Caki2 (cell line): ENCODE data around the gene RPL22. TPM values are rescaled to one million over a fixed set of nuclear protein-coding genes. Genes with fewer than 3 reads are reported as not detected.

Experiments
- DNase-seq: peaks from one replicate; pipeline ENCODE4 v3.0.0-alpha.2; 2015; ENCODE audit warnings: low read depth
- in situ Hi-C: cut with HindIII; loops from 2 replicates; pipeline ENCODE4 v1.10.0; 2016; ENCODE audit warnings: low sequenced_read_pairs, low pct_unique_long_range_greater_than_20kb, mixed read lengths
- total RNA-seq: library from RNA; depleted of rRNA; stranded (reverse); fragments of >200 nt; shearing (Covaris generic); gene quantifications from 2 replicates; pipeline ENCODE4 v1.2.3, GENCODE V29; 2014; ENCODE audit warnings: low replicate concordance

The RPL22 gene
- total RNA-seq, 1 experiment from 2014 or later = 215 TPM

DNA sequence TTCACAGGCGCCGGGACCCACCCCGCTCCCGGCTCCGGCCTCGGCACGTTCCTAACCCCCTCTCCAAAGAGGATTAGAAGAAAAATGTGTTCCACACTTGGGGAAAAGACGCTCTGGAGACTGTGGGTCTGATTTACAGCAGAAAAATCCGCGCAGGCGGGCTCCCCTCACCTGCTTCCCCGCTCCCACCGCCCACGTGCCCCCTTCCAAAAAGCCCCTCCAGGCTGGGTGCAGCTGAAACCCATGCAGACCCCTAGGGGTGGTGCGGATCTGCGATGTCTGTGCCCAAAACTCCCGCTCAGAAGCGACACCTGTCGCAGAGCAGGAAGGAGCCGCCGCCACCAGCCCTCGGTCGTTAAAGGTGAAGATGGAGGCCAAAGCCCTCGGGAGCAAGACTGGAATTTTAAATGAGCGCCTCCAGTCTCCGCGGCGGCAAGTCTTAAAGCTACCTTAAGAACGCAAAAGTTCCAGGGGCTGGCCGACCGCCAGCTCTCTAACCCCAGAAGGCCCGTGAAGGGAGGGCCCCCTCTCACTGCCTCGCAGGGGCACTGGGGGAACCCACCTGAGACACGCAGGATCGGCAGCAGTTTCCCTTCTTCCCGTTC, 18.6 kb downstream of the RPL22 start:
- in situ Hi-C loops = no loop called here
- no peak for DNase-seq

GRCh38 chr1:6180268-6180706, 19.1 kb downstream of the RPL22 start, which contains the start of gene CHD5:
Gene CHD5 (minus strand): TSS chr1:6180321. CDS start chr1:6180023, 298 bp downstream.
- DNase-seq = no peak
- in situ Hi-C loops = no loop called here

- DNase-seq = no peak
- in situ Hi-C loops = no loop called here
These were observed 19.7 kb downstream of the RPL22 start for GRCh38 chr1:6179564-6180175.

GRCh38 chr1:6178751-6179563, 20.4 kb downstream of the RPL22 start:
- in situ Hi-C loops = no loop called here
- DNase-seq = no peak

DNA sequence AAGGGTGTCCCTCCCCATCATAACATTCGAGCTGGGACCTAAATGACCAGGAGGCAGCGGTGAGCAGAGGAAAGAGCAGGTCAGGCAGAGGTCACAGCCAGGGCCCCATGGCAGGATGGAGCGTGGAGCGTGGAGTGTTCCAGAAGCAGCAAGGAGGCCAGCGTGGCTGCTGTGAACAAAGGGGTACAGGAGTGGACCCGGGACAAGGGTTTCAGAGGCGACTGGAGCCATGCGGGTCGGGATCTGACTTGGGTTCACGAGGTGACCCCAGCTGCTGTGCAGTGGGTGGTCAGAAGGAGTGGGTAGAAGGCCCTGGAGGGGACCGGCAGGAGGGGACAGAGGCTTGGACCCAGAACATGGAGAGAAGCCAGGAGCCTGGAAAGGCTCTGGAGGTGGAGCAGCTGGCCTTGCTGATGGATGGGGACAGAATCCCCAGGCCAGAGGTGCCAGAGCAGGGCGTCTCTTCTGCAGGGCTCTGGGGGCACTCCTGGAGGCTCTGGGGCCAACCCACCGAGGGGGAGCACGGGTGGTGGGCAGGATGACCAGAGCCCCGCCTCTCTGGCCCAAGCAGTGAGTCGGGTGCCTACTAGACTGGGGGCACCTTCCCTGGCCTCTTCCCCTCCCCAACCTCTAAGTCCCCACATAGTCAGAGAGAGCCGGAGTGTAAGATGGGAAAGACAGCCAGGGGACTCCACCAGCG, 21.6 kb downstream of the RPL22 start:
- in situ Hi-C loops = no loop called here
- no peak for DNase-seq

DNA sequence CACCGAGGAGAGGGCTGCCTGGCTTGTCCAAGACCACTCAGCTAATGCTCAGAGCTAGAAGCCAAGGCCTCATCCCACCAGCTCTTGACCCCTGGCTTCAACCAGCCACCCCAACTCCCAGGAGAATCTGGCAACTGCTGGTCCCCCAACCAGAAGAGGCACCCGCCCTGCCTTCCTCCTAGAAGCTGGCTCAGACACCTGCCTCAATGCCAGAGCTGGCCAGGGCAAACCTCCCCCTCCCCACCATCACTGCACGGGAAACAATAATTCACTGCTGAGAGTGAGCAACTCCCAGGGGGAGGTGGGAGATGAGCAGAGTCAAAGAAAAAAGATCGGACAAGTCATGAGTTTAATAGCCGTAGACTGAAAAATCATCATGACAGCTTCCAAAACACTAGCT, 22.6 kb downstream of the RPL22 start:
- in situ Hi-C loops = no loop called here
- no peak for DNase-seq

DNA sequence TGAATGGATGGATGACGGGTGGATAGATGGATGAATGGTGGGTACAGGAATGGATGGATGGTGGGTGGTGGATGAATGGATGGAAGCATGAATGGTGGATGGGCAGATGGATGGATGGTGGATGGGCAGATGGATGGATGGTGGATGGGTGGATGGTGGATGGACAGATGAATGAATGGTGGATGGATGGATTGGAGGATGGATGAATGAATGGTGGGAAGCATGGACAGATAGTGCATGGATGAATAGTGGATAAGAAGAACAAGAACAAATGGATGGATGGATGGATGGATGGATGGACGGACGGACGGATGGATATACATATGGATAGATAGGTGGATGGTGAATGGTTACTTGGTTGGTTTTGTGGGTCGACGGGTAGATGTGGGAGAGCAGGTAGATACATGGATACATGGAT, 24.0 kb downstream of the RPL22 start:
- DNase-seq = no peak

DNA sequence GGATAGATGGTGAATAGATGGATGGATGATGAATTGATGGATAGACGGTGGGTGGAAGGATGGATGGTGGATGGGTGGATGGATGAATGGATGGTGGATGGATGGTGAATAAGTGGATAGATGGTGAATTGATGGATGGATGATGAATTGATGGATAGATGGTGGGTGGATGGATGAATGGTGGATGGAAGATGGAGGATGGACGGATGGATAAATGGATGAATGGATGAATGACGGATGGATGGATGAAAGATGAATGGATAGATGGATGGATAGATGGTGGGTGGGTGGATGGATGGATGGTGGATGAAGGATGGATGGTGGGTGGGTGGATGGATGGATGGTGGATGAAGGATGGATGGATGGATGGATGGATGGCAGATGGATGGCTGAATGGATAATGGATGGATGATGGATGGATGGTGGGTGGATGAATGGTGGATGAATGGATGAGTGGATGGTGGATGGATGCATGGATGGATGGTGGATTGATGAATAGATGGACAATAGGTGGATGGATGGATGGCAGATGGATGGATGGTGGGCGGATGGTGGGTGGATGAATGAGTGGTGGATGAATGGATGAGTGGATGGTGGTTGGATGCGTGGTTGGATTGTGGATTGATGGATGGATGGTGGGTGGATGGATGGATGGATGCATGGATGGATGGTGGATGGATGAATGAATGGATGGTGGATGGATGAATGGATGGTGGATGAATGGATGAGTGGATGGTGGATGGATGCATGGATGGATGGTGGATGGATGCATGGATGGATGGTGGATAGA, 24.6 kb downstream of the RPL22 start:
- in situ Hi-C loops = no loop called here

More for the DNA sequence above, 24.0 kb downstream of the RPL22 start:
- in situ Hi-C loops = no loop called here

GRCh38 chr1:6172549-6172948, 26.8 kb downstream of the RPL22 start:
- in situ Hi-C loops = no loop called here

More for the DNA sequence above, 24.6 kb downstream of the RPL22 start:
- no peak for DNase-seq

GRCh38 chr1:6171548-6172124, 27.8 kb downstream of the RPL22 start:
- in situ Hi-C loops = no loop called here
- DNase-seq = no peak

More at GRCh38 chr1:6172549-6172948, 26.8 kb downstream of the RPL22 start:
- DNase-seq = no peak

GRCh38 chr1:6170742-6171201, 28.6 kb downstream of the RPL22 start:
- in situ Hi-C loops = no loop called here
- DNase-seq = no peak

GRCh38 chr1:6170116-6170741, 29.2 kb downstream of the RPL22 start:
- in situ Hi-C loops = no loop called here
- no peak for DNase-seq

DNA sequence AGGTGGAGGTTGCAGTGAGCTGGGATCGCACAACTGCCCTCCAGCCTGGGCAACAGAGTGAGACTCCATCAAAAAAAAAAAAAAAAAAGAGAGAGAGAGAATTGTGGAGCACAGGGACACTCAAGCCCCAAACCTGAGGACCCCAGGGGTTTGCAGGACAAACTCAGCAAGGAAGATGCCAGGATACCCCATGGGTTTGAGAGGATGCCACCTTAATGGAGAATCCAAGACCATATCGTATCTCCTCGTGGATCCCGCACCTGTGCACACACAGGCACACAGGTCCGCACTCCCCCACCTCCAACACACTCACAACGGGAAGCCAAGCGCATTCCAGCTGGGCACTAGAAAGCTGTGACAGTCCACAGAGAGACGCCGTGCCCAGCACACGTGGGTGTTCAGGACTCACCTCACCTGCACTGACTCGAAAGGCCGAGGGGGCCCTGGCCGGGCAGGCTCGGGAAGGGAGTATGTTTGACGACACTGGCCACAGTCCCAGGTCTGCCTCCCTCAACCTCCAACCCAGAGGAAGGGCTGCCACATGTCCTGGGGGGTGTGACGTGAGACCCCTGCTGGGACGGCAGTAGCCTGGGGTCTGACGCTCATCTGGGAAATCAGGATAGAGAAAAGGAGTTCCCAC, 30.3 kb downstream of the RPL22 start:
- DNase-seq = no peak
- in situ Hi-C loops = no loop called here

DNA sequence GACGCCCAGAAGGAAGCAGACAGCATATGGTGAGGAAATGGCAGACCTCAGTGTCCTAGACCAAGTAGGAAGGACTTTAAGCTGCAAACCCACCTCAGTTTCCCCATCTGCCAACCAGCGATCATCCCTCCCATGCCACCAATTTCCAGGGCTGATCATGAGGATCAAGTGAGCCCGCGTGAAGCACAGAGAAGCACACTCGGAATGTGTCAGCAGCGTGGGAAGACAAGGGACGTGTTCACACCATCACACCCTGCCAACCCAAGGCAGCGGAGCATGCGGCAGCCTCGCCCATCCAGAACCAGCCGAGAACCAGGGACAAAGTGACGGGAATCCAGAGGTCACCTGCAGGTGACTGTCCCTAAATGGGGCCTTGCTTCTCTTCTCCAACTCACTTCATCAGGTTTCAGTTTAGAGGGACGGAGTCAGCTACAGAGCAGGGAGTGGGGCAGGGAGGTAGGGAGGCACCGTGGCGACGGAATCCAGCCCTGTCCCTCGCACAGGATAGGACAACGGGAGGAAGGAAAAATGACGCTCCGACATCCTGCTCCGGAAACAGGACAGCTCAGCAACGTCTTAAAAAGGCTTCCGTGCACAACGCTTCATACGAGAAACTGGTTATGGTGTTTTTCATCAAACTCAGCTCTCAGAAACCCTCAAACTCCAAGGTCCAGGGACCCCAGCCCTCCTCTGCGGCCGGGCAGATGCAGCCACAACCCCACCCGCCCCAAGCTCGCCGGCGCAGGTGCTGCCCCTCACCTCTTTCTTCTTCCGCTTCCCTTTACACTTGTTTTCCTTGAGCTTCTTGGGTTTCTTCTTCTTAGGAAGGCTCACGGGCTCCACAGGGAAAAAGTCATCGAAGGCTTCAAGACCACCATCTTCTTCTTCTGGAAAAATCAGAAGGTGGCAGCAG, 31.7 kb downstream of the RPL22 start:
- in situ Hi-C loops = no loop called here
- DNase-seq = no peak

- in situ Hi-C loops = no loop called here
- DNase-seq = no peak
These were observed 32.6 kb downstream of the RPL22 start for GRCh38 chr1:6166655-6167390.
